Kidney epithelial cell (primary cell): ENCODE results near the gene PECR. TPM values are rescaled to one million over a fixed set of nuclear protein-coding genes. Genes with fewer than 3 reads are reported as not detected.

Experiments used
- DNase-seq: peaks from one replicate; pipeline ENCODE4 v3.0.0-alpha.2; 2010; ENCODE audit warnings: low read depth
- H3K27me3 ChIP-seq: 2 replicates; pipeline ENCODE4 v1.6.0; 2011; ENCODE audit warnings: low read length; ENCODE audit not compliant: control insufficient read depth, insufficient read depth
- H3K36me3 ChIP-seq: 2 replicates; pipeline ENCODE4 v1.5.1; 2011; ENCODE audit warnings: low read length; ENCODE audit not compliant: control insufficient read depth, insufficient read depth
- H3K4me3 ChIP-seq: 2 replicates; pipeline ENCODE4 v1.5.1; 2011; ENCODE audit warnings: low read depth, mild to moderate bottlenecking, control low read depth, low read length
- CTCF ChIP-seq: IDR thresholded peaks from 2 replicates; pipeline ENCODE4 v1.5.1; 2011; ENCODE audit warnings: mild to moderate bottlenecking, moderate library complexity, low read length, control low read depth, inconsistent platforms; ENCODE audit not compliant: insufficient read depth, poor library complexity, severe bottlenecking
- total RNA-seq: library from RNA; depleted of rRNA; stranded (reverse); fragments of >200 nt; gene quantifications from 2 replicates; pipeline ENCODE4 v1.2.3, GENCODE V29; 2015

The PECR gene
- total RNA-seq, 1 donor from 2014 or later = 18.4 TPM

GRCh38 chr2:216114382-216114713, 32.7 kb upstream of the PECR start:
- peaks cover 2% of the 10 kb centered on the region for H3K36me3 ChIP-seq
- no peak overlapping the region for H3K4me3 ChIP-seq
- TF ChIP-seq CTCF = no peak
- H3K27me3 ChIP-seq = no peaks in the 10 kb centered on the region
- no peak for DNase-seq

GRCh38 chr2:216113572-216113971, 32.0 kb upstream of the PECR start:
- Histone ChIP-seq H3K27me3 (no peaks in the 10 kb centered on the region), H3K4me3 (no peak overlapping the region), H3K36me3 (peaks cover 2% of the 10 kb centered on the region)
- TF ChIP-seq CTCF = no peak
- no peak for DNase-seq

GRCh38 chr2:216112926-216113325, 31.3 kb upstream of the PECR start:
- DNase-seq = no peak
- Histone ChIP-seq H3K36me3 (peaks cover 2% of the 10 kb centered on the region), H3K27me3 (no peaks in the 10 kb centered on the region), H3K4me3 (no peak overlapping the region)
- no peak for TF ChIP-seq CTCF

- TF ChIP-seq CTCF = no peak
- DNase-seq = no peak
- Histone ChIP-seq H3K36me3 (peaks cover 2% of the 10 kb centered on the region), H3K27me3 (no peaks in the 10 kb centered on the region), H3K4me3 (no peak overlapping the region)
These were observed 29.5 kb upstream of the PECR start for GRCh38 chr2:216111122-216111521.

GRCh38 chr2:216110620-216111019, 29.0 kb upstream of the PECR start:
- no peak for DNase-seq
- TF ChIP-seq CTCF = no peak
- peak overlapping the region; percentile 100 for H3K4me3 ChIP-seq
- H3K36me3 ChIP-seq = peaks cover 2% of the 10 kb centered on the region
- no peaks in the 10 kb centered on the region for H3K27me3 ChIP-seq

GRCh38 chr2:216109962-216110614, 28.5 kb upstream of the PECR start:
- Histone ChIP-seq H3K27me3 (no peaks in the 10 kb centered on the region), H3K4me3 (peak overlapping the region; percentile 100), H3K36me3 (peaks cover 2% of the 10 kb centered on the region)
- peak; percentile 25 for TF ChIP-seq CTCF
- no peak for DNase-seq
